Gastrocnemius medialis (tissue), 4 donors: Measurements from ENCODE around the gene AIDA.

Experiments used
- CTCF ChIP-seq, 5 experiments: fragments of 450-650 bp in 3 of 5; fragments of 200-600 bp in 2 of 5; sonication (generic) in 2 of 5; IDR thresholded peaks in 4 of 5; conservative IDR thresholded peaks in 1 of 5; 1 replicate in 4 of 5; 2 replicates in 1 of 5; pipeline ENCODE4 v1.5.1; 2016 to 2019; ENCODE audit warnings: antibody characterized with exemption in 5 of 5, mild to moderate bottlenecking in 3 of 5, moderate library complexity in 3 of 5
- POLR2A ChIP-seq, 2 donors: fragments of 450-650 bp; IDR thresholded peaks; one replicate each; pipeline ENCODE4 v1.6.1; 2017; ENCODE audit warnings: antibody characterized with exemption in 2 of 2, mild to moderate bottlenecking in 2 of 2, moderate library complexity in 2 of 2

- TF ChIP-seq CTCF (IDR thresholded peaks at IDR 0.05 in 4 of 5, conservative IDR thresholded peaks at IDR 0.05 in 1 of 5) (no peak), POLR2A (IDR thresholded peaks at IDR 0.05) (no peak)
Measured at GRCh38 chr1:222622765-222623164, 89.5 kb downstream of the AIDA start.
